NCI-H1930 (cell line): ENCODE results near the gene HTR1E.
"Not testable (repeated sequence)": the region's sequence is repeated elsewhere in the genome, so short reads cannot be mapped to it uniquely, and the experiment has no call there.

Experiments used
- DNase-seq, 2 experiments: peaks; one replicate each; lab custom pipeline; 2025; lab: John Stamatoyannopoulos, UW

The HTR1E gene

GRCh38 chr6:86978251-86978650, 40.9 kb downstream of the HTR1E start:
- no peak for DNase-seq

GRCh38 chr6:87001494-87001893, 64.2 kb downstream of the HTR1E start:
- DNase-seq: no peak

DNA sequence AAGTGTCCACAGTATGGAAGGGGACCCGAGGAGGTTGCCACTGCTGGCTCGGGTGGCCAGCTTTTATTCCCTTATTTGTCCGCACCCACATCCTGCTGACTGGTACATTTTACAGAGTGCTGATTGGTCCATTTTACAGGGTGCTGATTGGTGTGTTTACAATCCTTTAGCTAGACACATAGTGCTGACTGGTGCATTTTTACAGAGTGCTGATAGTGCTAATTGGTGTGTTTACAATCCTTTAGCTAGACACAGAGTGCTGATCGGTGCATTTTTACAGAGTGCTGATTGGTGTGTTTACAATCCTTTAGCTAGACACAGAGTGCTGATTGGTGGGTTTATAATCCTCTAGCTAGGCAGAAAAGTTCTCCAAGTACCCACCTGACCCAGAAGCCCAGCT, 65.1 kb downstream of the HTR1E start:
- not testable (repeated sequence) for DNase-seq

DNA sequence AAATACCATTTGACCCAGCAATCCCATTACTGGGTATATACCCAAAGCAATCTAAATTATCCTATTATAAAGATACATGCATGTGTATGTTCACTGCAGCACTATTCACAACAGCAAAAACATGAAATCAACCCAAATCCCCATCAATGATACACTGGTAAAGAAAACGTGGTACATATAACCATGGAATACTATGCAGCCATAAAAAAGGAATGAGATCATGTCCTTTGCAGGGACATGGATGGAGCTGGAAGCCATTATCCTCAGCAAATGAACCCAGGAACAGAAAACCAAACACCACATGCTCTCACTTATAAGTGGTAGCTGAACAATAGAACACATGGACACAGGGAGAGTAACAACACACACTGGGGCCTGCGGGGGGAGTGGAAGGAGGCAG, 69.2 kb downstream of the HTR1E start:
- DNase-seq: not testable (repeated sequence)

DNA sequence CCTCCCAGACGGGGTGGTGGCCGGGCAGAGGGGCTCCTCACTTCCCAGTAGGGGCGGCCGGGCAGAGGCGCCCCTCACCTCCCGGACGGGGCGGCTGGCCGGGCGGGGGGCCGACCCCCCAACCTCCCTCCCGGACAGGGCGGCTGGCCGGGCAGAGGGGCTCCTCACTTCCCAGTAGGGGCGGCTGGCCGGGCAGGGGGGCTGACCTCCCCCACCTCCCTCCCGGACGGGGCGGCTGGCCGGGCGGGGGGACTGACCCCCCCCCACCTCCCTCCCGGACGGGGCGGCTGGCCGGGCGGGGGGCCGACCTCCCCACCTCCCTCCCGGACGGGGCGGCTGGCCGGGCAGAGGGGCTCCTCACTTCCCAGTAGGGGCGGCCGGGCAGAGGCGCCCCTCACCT, 72.3 kb downstream of the HTR1E start:
- DNase-seq: not testable (repeated sequence)

GRCh38 chr6:87012035-87012434, 74.7 kb downstream of the HTR1E start:
- DNase-seq: no peak

- no peak for DNase-seq
Measured at GRCh38 chr6:87012743-87013142, 75.4 kb downstream of the HTR1E start.

DNA sequence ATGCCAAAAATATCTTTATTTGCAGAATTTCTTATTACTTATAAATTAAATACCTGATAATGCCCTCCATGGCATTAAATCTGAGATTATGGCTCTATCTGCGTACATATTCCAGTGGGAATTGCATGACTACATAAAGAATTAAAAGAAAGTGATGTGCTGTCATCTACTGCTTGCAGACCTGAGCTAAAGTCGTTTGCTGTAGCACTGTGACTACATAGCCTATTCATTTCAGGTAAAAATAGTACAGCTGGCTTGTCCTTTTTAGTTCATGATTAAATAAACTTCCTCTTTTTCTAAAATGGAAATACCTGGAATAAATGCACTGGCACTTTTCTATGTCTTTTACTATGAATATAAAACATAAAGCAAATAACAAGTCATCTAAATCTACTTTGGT, 79.4 kb downstream of the HTR1E start:
- no peak for DNase-seq

DNA sequence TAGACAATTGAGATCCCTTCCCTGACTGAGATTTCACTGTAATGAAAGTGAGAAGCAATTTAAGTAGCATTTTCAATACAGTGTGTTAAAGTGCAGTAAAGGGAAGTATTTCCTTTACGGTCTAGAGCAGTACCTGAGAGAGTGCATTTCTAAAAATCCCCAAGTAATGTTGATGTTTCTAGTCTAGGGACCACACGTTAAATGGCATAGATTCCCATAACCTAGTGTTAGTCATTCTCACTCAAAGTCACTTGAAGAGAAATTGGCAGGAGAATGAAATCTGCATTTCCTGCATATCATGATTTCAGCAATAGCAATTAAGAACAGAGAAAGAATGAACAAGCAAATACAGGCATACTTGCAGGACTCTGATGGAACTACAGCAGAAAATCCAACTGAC, 89.7 kb downstream of the HTR1E start:
- DNase-seq: no peak

GRCh38 chr6:87029711-87030314, 92.5 kb downstream of the HTR1E start:
- peak in 1 of 2 experiments; percentile 2 for DNase-seq

GRCh38 chr6:87040729-87041128, 103.4 kb downstream of the HTR1E start:
- no peak for DNase-seq

- DNase-seq: no peak
Measured at GRCh38 chr6:87045521-87046075, 108.3 kb downstream of the HTR1E start.

GRCh38 chr6:87049779-87050178, 112.5 kb downstream of the HTR1E start:
- DNase-seq: no peak

DNA sequence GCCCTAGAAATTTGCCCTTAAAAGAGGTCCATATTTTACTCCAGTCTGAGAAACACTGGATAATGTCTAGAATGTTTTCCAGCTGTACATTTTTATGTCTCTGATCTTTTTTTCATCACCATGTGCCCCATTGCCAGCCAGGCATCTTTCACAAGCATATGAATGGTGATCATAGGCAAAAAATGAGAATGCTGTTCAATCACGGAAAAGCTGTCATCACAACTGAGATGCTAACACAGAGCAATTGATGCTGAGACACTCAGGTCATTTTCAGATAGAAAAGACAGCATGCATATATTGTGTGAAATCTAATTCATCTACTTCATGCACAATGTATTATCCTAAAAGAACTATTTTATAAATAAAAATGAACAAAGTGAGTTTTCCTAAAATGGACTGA, 116.0 kb downstream of the HTR1E start:
- no peak for DNase-seq

GRCh38 chr6:87054143-87054833, 117.0 kb downstream of the HTR1E start:
- DNase-seq: no peak

DNA sequence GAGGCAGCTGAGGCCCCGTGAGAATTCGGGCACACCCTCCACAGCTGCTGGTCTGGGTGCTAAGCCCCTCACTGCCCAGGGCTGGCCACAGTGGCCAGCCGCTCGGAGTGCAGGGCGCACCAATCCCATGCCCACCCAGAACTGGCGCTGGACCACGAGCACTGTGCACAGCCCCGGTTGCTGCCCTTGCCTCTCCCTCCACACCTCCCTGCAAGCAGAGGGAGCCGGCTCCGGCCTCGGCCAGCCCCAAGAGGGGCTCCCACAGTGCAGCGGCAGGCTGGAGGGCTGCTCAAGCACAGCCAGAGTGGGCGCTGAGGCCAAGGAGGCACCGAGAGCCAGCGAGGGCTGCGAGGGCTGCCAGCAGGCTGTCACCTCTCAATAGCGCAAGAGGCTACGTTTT, 122.6 kb downstream of the HTR1E start:
- DNase-seq: no peak

DNA sequence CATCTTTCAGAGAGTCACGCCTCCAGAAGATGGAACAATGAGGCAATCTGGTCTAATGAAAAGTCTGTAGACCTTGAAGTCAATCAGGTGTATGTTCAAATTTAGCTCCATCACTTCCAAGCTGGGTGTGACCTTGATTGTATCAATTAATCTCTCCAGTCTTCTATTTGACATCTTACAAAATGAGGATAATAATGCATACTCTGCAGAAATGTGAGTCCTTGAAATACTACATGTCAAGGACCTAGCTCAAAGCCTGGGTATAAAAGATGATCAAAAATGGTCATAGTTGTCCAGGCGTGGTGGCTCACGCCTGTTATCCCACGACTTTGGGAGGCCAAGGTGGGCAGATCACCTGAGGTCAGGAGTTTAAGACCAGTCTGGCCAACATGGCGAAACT, 127.8 kb downstream of the HTR1E start:
- DNase-seq: no peak
